Measurements from ENCODE around the gene CAMKK1.

The CAMKK1 gene

GRCh38 chr17:3865176-3865575 is 27.7 kb downstream of the CAMKK1 start:
- Histone ChIP-seq H3K4me3 (ENCODE audit: low read length) (no peak overlapping the region), H3K56ac (ENCODE audit: low read length) (no peak overlapping the region), H2BK120ac (ENCODE audit: low read depth, low read length) (no peak overlapping the region), H3K4me1 (ENCODE audit: control insufficient read depth, low read depth, low read length) (no peaks in the 10 kb centered on the region), H3K9ac (ENCODE audit: low read length) (no peak overlapping the region), H3K79me1 (ENCODE audit: low read length) (no peaks in the 10 kb centered on the region), H3K23ac (ENCODE audit: low read length) (no peak overlapping the region), H3K36me3 (ENCODE audit: control insufficient read depth, insufficient read depth, low read length) (no peaks in the 10 kb centered on the region), H3K27ac (ENCODE audit: low read depth, low read length) (no peak overlapping the region), H3K4me2 (ENCODE audit: low read length) (no peak overlapping the region), H4K8ac (ENCODE audit: low read depth, low read length) (no peak overlapping the region), H3K18ac (ENCODE audit: low read length) (no peak overlapping the region), H3K4ac (ENCODE audit: low read depth, low read length) (no peak overlapping the region), H4K5ac (ENCODE audit: low read length) (no peak overlapping the region), H2BK5ac (ENCODE audit: low read length) (no peak overlapping the region), H3K27me3 (ENCODE audit: insufficient read depth, low read length, poor library complexity) (no peaks in the 10 kb centered on the region), H2AK5ac (ENCODE audit: low read length) (no peak overlapping the region), H2BK15ac (replicated peaks; ENCODE audit: low read depth) (no peak overlapping the region), H3K79me2 (ENCODE audit: control insufficient read depth, insufficient read depth, low read length) (no peaks in the 10 kb centered on the region)
- no CpG with 5 or more reads among the region's 8 CpGs for WGBS (ENCODE audit: extremely low coverage, insufficient coverage, low lambda C conversion rate)
- DNase-seq: no peak

GRCh38 chr17:3864534-3864933 is 28.3 kb downstream of the CAMKK1 start:
- DNase-seq: no peak
- Histone ChIP-seq H3K4me2 (ENCODE audit: low read length) (no peak overlapping the region), H3K4me3 (ENCODE audit: low read length) (no peak overlapping the region), H3K79me2 (ENCODE audit: control insufficient read depth, insufficient read depth, low read length) (no peaks in the 10 kb centered on the region), H3K27ac (ENCODE audit: low read depth, low read length) (no peak overlapping the region), H3K9ac (ENCODE audit: low read length) (no peak overlapping the region), H4K5ac (ENCODE audit: low read length) (no peak overlapping the region), H2BK120ac (ENCODE audit: low read depth, low read length) (no peak overlapping the region), H2BK5ac (ENCODE audit: low read length) (no peak overlapping the region), H3K18ac (ENCODE audit: low read length) (no peak overlapping the region), H3K36me3 (ENCODE audit: control insufficient read depth, insufficient read depth, low read length) (no peaks in the 10 kb centered on the region), H3K27me3 (ENCODE audit: insufficient read depth, low read length, poor library complexity) (no peaks in the 10 kb centered on the region), H2AK5ac (ENCODE audit: low read length) (no peak overlapping the region), H3K79me1 (ENCODE audit: low read length) (no peaks in the 10 kb centered on the region), H3K56ac (ENCODE audit: low read length) (no peak overlapping the region), H3K4me1 (ENCODE audit: control insufficient read depth, low read depth, low read length) (no peaks in the 10 kb centered on the region), H2BK15ac (replicated peaks; ENCODE audit: low read depth) (no peak overlapping the region), H3K4ac (ENCODE audit: low read depth, low read length) (no peak overlapping the region), H4K8ac (ENCODE audit: low read depth, low read length) (no peak overlapping the region), H3K23ac (ENCODE audit: low read length) (no peak overlapping the region)
- WGBS (ENCODE audit: extremely low coverage, insufficient coverage, low lambda C conversion rate): no CpG with 5 or more reads among the region's 10 CpGs

- H3K56ac ChIP-seq (ENCODE audit: low read length): no peak overlapping the region
- no peak overlapping the region for H4K5ac ChIP-seq (ENCODE audit: low read length)
- no peak overlapping the region for H3K4me3 ChIP-seq (ENCODE audit: low read length)
- no peaks in the 10 kb centered on the region for H3K79me1 ChIP-seq (ENCODE audit: low read length)
- H2BK120ac ChIP-seq (ENCODE audit: low read depth, low read length): no peak overlapping the region
- no peak overlapping the region for H3K4ac ChIP-seq (ENCODE audit: low read depth, low read length)
- H3K79me2 ChIP-seq (ENCODE audit: control insufficient read depth, insufficient read depth, low read length): no peaks in the 10 kb centered on the region
- H3K27me3 ChIP-seq (ENCODE audit: insufficient read depth, low read length, poor library complexity): no peaks in the 10 kb centered on the region
- no peak overlapping the region for H3K4me2 ChIP-seq (ENCODE audit: low read length)
- no peak overlapping the region for H3K27ac ChIP-seq (ENCODE audit: low read depth, low read length)
- no peak overlapping the region for H3K23ac ChIP-seq (ENCODE audit: low read length)
- no peak overlapping the region for H3K18ac ChIP-seq (ENCODE audit: low read length)
- WGBS (ENCODE audit: extremely low coverage, insufficient coverage, low lambda C conversion rate): no CpG with 5 or more reads among the region's 28 CpGs
- no peak overlapping the region for H2BK15ac ChIP-seq (replicated peaks; ENCODE audit: low read depth)
- H2BK5ac ChIP-seq (ENCODE audit: low read length): no peak overlapping the region
- H2AK5ac ChIP-seq (ENCODE audit: low read length): no peak overlapping the region
- no peak overlapping the region for H4K8ac ChIP-seq (ENCODE audit: low read depth, low read length)
- H3K36me3 ChIP-seq (ENCODE audit: control insufficient read depth, insufficient read depth, low read length): no peaks in the 10 kb centered on the region
- DNase-seq: no peak
- no peaks in the 10 kb centered on the region for H3K4me1 ChIP-seq (ENCODE audit: control insufficient read depth, low read depth, low read length)
- no peak overlapping the region for H3K9ac ChIP-seq (ENCODE audit: low read length)
Measured at GRCh38 chr17:3861761-3862681, 30.8 kb downstream of the CAMKK1 start.

GRCh38 chr17:3860939-3861700 is 31.7 kb downstream of the CAMKK1 start:
- H3K4me3 ChIP-seq (ENCODE audit: low read length): no peak overlapping the region
- no peak for DNase-seq
- H3K27me3 ChIP-seq (ENCODE audit: insufficient read depth, low read length, poor library complexity): no peaks in the 10 kb centered on the region
- no peak overlapping the region for H3K9ac ChIP-seq (ENCODE audit: low read length)
- no peak overlapping the region for H2BK120ac ChIP-seq (ENCODE audit: low read depth, low read length)
- H2BK15ac ChIP-seq (replicated peaks; ENCODE audit: low read depth): no peak overlapping the region
- WGBS (ENCODE audit: extremely low coverage, insufficient coverage, low lambda C conversion rate): no CpG with 5 or more reads among the region's 30 CpGs
- H2AK5ac ChIP-seq (ENCODE audit: low read length): no peak overlapping the region
- H4K5ac ChIP-seq (ENCODE audit: low read length): no peak overlapping the region
- no peaks in the 10 kb centered on the region for H3K4me1 ChIP-seq (ENCODE audit: control insufficient read depth, low read depth, low read length)
- no peaks in the 10 kb centered on the region for H3K79me1 ChIP-seq (ENCODE audit: low read length)
- H3K18ac ChIP-seq (ENCODE audit: low read length): no peak overlapping the region
- no peak overlapping the region for H4K8ac ChIP-seq (ENCODE audit: low read depth, low read length)
- no peak overlapping the region for H2BK5ac ChIP-seq (ENCODE audit: low read length)
- H3K56ac ChIP-seq (ENCODE audit: low read length): no peak overlapping the region
- no peaks in the 10 kb centered on the region for H3K79me2 ChIP-seq (ENCODE audit: control insufficient read depth, insufficient read depth, low read length)
- no peaks in the 10 kb centered on the region for H3K36me3 ChIP-seq (ENCODE audit: control insufficient read depth, insufficient read depth, low read length)
- H3K23ac ChIP-seq (ENCODE audit: low read length): no peak overlapping the region
- H3K4ac ChIP-seq (ENCODE audit: low read depth, low read length): no peak overlapping the region
- no peak overlapping the region for H3K27ac ChIP-seq (ENCODE audit: low read depth, low read length)
- H3K4me2 ChIP-seq (ENCODE audit: low read length): no peak overlapping the region

GRCh38 chr17:3859940-3860339 is 32.9 kb downstream of the CAMKK1 start:
- Histone ChIP-seq H3K23ac (ENCODE audit: low read length) (no peak overlapping the region), H3K4me2 (ENCODE audit: low read length) (no peak overlapping the region), H3K56ac (ENCODE audit: low read length) (no peak overlapping the region), H3K27me3 (ENCODE audit: insufficient read depth, low read length, poor library complexity) (no peaks in the 10 kb centered on the region), H3K79me1 (ENCODE audit: low read length) (no peaks in the 10 kb centered on the region), H3K27ac (ENCODE audit: low read depth, low read length) (no peak overlapping the region), H2BK5ac (ENCODE audit: low read length) (no peak overlapping the region), H2AK5ac (ENCODE audit: low read length) (no peak overlapping the region), H3K9ac (ENCODE audit: low read length) (no peak overlapping the region), H3K4ac (ENCODE audit: low read depth, low read length) (no peak overlapping the region), H2BK15ac (replicated peaks; ENCODE audit: low read depth) (no peak overlapping the region), H4K8ac (ENCODE audit: low read depth, low read length) (no peak overlapping the region), H3K18ac (ENCODE audit: low read length) (no peak overlapping the region), H3K4me3 (ENCODE audit: low read length) (no peak overlapping the region), H3K79me2 (ENCODE audit: control insufficient read depth, insufficient read depth, low read length) (no peaks in the 10 kb centered on the region), H3K36me3 (ENCODE audit: control insufficient read depth, insufficient read depth, low read length) (no peaks in the 10 kb centered on the region), H2BK120ac (ENCODE audit: low read depth, low read length) (no peak overlapping the region), H3K4me1 (ENCODE audit: control insufficient read depth, low read depth, low read length) (no peaks in the 10 kb centered on the region), H4K5ac (ENCODE audit: low read length) (no peak overlapping the region)
- no CpG with 5 or more reads among the region's 9 CpGs for WGBS (ENCODE audit: extremely low coverage, insufficient coverage, low lambda C conversion rate)
- no peak for DNase-seq

All from mesendoderm (in vitro differentiated cells).